Caco-2 (cell line): ENCODE results near the gene TRIM23. TPM values are rescaled to one million over a fixed set of nuclear protein-coding genes. Genes with fewer than 3 reads are reported as not detected.

Source experiments
- BruUV-seq: library from RNA; stranded (reverse); fragments of 400-500 nt; replicated peaks from 2 replicates; lab custom pipeline; 2021; lab: Mats Ljungman, UMichigan
- CTCF ChIA-PET: fragments of 300-600 bp; sonication (Branson Sonifier 250); formaldehyde crosslinking; loops from one replicate; lab custom pipeline; 2022; ENCODE audit warnings: antibody characterized with exemption; lab: Charles Lee
- POLR2A ChIA-PET: fragments of 300-600 bp; sonication (Branson Sonifier 250); formaldehyde crosslinking; loops from one replicate; lab custom pipeline; 2022; ENCODE audit warnings: antibody characterized with exemption; lab: Charles Lee
- DNase-seq, 2 experiments: peaks; one replicate each; pipeline versions ENCODE4 v3.0.0 to v3.0.0-alpha.2; 2020 to 2022
- H3K27me3 ChIP-seq: replicated peaks from 2 replicates; pipeline ENCODE4 v1.6.0; 2011; ENCODE audit warnings: low read length; ENCODE audit not compliant: control insufficient read depth, insufficient read depth
- H3K36me3 ChIP-seq: 2 replicates; pipeline ENCODE4 v1.5.1; 2011; ENCODE audit warnings: low read length; ENCODE audit not compliant: control insufficient read depth, insufficient read depth
- H3K4me1 ChIP-seq: fragments of 250-450 bp; sonication (Bioruptor Pico); 2 replicates; pipeline ENCODE4 v1.5.1; 2020; ENCODE audit warnings: mild to moderate bottlenecking
- H3K4me3 ChIP-seq: 2 replicates; pipeline ENCODE4 v1.5.1; 2011; ENCODE audit warnings: low read depth, mild to moderate bottlenecking, control low read depth, low read length
- H3K9me3 ChIP-seq: fragments of 250-450 bp; sonication (Bioruptor Pico); 2 replicates; pipeline ENCODE4 v1.5.1; 2020; ENCODE audit warnings: mild to moderate bottlenecking, moderate library complexity
- H3K27ac Mint-ChIP-seq: one replicate; pipeline ENCODE4 v1.8.0; 2022; ENCODE audit warnings: mixed read lengths; ENCODE audit not compliant: unreplicated experiment
- H3K27me3 Mint-ChIP-seq: one replicate; pipeline ENCODE4 v1.8.0; 2022; ENCODE audit warnings: mixed read lengths; ENCODE audit not compliant: insufficient read depth, unreplicated experiment
- H3K36me3 Mint-ChIP-seq: one replicate; pipeline ENCODE4 v1.8.0; 2022; ENCODE audit warnings: mild to moderate bottlenecking, mixed read lengths; ENCODE audit not compliant: insufficient read depth, unreplicated experiment
- H3K4me1 Mint-ChIP-seq: one replicate; pipeline ENCODE4 v1.8.0; 2022; ENCODE audit warnings: low read depth, mixed read lengths; ENCODE audit not compliant: unreplicated experiment
- H3K4me3 Mint-ChIP-seq: one replicate; pipeline ENCODE4 v1.8.0; 2022; ENCODE audit warnings: mild to moderate bottlenecking, moderate library complexity, mixed read lengths; ENCODE audit not compliant: unreplicated experiment
- H3K9me3 Mint-ChIP-seq: one replicate; pipeline ENCODE4 v1.8.0; 2022; ENCODE audit warnings: mixed read lengths; ENCODE audit not compliant: unreplicated experiment
- intact Hi-C: fragments of 100-400 bp; cut with micrococcal nuclease; formaldehyde crosslinking; loops from one replicate; pipeline ENCODE4 v1.10.0; 2022; ENCODE audit not compliant: unreplicated experiment
- total RNA-seq: library from RNA; stranded (reverse); gene quantifications from 2 replicates; pipeline ENCODE4 v1.2.3, GENCODE V29; 2022
- TF ChIP-seq, protein P1 (sequence below), 2 experiments: fragments of 200-600 bp in 1 of 2; IDR thresholded peaks; 1 replicate in 1 of 2; 2 replicates in 1 of 2; pipeline versions ENCODE4 v1.5.1 to v1.8.0; 2011 to 2022; ENCODE audit warnings: antibody characterized with exemption in 1 of 2, control low read depth in 1 of 2, inconsistent platforms in 1 of 2, low read depth in 1 of 2, low read length in 1 of 2, mild to moderate bottlenecking in 1 of 2, moderate library complexity in 1 of 2; ENCODE audit not compliant: insufficient read depth in 1 of 2, severe bottlenecking in 1 of 2, unreplicated experiment in 1 of 2

TRIM23 gene
- total RNA-seq, 1 experiment from 2014 or later: 12.0 TPM

DNA sequence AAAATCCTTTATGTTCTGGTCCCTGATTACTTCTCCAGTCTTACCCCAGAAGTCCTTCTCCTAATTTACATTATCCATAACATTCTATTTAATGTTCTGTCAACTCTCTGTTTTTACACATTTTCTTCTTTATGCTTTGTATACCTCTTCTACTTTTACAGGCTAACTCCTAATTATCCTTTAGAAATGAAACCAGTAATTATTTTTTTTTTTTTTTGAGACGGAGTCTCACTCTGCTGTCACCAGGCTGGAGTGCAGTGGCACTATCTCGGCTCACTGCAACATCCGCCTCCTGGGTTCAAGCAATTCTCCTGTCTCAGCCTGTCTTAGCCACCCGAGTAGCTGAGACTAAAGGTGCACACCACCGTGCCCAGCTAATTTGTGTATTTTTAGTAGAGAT is 70.2 kb downstream of the TRIM23 start:
- Histone ChIP-seq H3K4me1 (no peaks in the 10 kb centered on the region), H3K27me3 (no peaks in the 10 kb centered on the region), H3K4me3 (no peak overlapping the region), H3K36me3 (no peaks in the 10 kb centered on the region), H3K9me3 (no peaks in the 10 kb centered on the region)
- ChIA-PET CTCF (no interaction called here), POLR2A (interaction anchor here (0.6 kb wide), 1 partner anchor 176 kb away, joined by 3 read pairs; no protein-coding TSS in a partner anchor)
- no peaks in the 10 kb centered on the region for H3K9me3 Mint-ChIP-seq
- H3K4me1 Mint-ChIP-seq: no peaks in the 10 kb centered on the region
- H3K27me3 Mint-ChIP-seq: no peaks in the 10 kb centered on the region
- BruUV-seq: no TSS peak
- peaks cover 43% of the 10 kb centered on the region for H3K36me3 Mint-ChIP-seq
- H3K4me3 Mint-ChIP-seq: no peak overlapping the region
- no peak overlapping the region for H3K27ac Mint-ChIP-seq
- intact Hi-C loops: no loop called here
- no peak for DNase-seq
- TF ChIP-seq, protein P1, sequence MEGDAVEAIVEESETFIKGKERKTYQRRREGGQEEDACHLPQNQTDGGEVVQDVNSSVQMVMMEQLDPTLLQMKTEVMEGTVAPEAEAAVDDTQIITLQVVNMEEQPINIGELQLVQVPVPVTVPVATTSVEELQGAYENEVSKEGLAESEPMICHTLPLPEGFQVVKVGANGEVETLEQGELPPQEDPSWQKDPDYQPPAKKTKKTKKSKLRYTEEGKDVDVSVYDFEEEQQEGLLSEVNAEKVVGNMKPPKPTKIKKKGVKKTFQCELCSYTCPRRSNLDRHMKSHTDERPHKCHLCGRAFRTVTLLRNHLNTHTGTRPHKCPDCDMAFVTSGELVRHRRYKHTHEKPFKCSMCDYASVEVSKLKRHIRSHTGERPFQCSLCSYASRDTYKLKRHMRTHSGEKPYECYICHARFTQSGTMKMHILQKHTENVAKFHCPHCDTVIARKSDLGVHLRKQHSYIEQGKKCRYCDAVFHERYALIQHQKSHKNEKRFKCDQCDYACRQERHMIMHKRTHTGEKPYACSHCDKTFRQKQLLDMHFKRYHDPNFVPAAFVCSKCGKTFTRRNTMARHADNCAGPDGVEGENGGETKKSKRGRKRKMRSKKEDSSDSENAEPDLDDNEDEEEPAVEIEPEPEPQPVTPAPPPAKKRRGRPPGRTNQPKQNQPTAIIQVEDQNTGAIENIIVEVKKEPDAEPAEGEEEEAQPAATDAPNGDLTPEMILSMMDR (IDR thresholded peaks at IDR 0.05; ENCODE audit: insufficient read depth in 1 of 2, low read depth in 1 of 2, low read length in 1 of 2, severe bottlenecking in 1 of 2, unreplicated experiment in 1 of 2): no peak

GRCh38 chr5:65548281-65548680 is 75.9 kb downstream of the TRIM23 start:
- H3K4me1 Mint-ChIP-seq: no peaks in the 10 kb centered on the region
- Histone ChIP-seq H3K9me3 (no peaks in the 10 kb centered on the region), H3K4me3 (no peak overlapping the region), H3K4me1 (no peaks in the 10 kb centered on the region), H3K27me3 (no peaks in the 10 kb centered on the region), H3K36me3 (no peaks in the 10 kb centered on the region)
- H3K9me3 Mint-ChIP-seq: no peaks in the 10 kb centered on the region
- no peaks in the 10 kb centered on the region for H3K27me3 Mint-ChIP-seq
- intact Hi-C loops: no loop called here
- H3K36me3 Mint-ChIP-seq: peaks cover 55% of the 10 kb centered on the region
- no peak overlapping the region for H3K27ac Mint-ChIP-seq
- H3K4me3 Mint-ChIP-seq: no peak overlapping the region
- POLR2A ChIA-PET: no interaction called here
- DNase-seq: no peak
- CTCF ChIA-PET: no interaction called here
- TF ChIP-seq, protein P1 (IDR thresholded peaks at IDR 0.05; ENCODE audit: insufficient read depth in 1 of 2, low read depth in 1 of 2, low read length in 1 of 2, severe bottlenecking in 1 of 2, unreplicated experiment in 1 of 2): no peak
- BruUV-seq: no TSS peak

- Mint-ChIP-seq H3K27me3 (no peaks in the 10 kb centered on the region), H3K4me1 (no peaks in the 10 kb centered on the region), H3K4me3 (no peak overlapping the region), H3K36me3 (peaks cover 65% of the 10 kb centered on the region), H3K27ac (no peak overlapping the region), H3K9me3 (no peaks in the 10 kb centered on the region)
- Histone ChIP-seq H3K36me3 (no peaks in the 10 kb centered on the region), H3K9me3 (no peaks in the 10 kb centered on the region), H3K27me3 (no peaks in the 10 kb centered on the region), H3K4me1 (no peaks in the 10 kb centered on the region), H3K4me3 (no peak overlapping the region)
- no peak for DNase-seq
- intact Hi-C loops: no loop called here
- TF ChIP-seq, protein P1 (IDR thresholded peaks at IDR 0.05; ENCODE audit: insufficient read depth in 1 of 2, low read depth in 1 of 2, low read length in 1 of 2, severe bottlenecking in 1 of 2, unreplicated experiment in 1 of 2): no peak
- ChIA-PET CTCF (no interaction called here), POLR2A (no interaction called here)
- no TSS peak for BruUV-seq
These were observed 78.0 kb downstream of the TRIM23 start for GRCh38 chr5:65546141-65546540.
